PC-3 (cell line): Measurements from ENCODE around the gene UCN2.

Experiments used
- CTCF ChIP-seq: fragments of 300-600 bp; sonication (generic); conservative IDR thresholded peaks from 2 replicates; pipeline ENCODE4 v1.5.1; 2017; ENCODE audit warnings: antibody characterized with exemption, low read depth, mild to moderate bottlenecking, low read length
- EZH2 ChIP-seq: fragments of 300-600 bp; sonication (generic); IDR thresholded peaks from one replicate; pipeline ENCODE4 v1.6.1; 2017; ENCODE audit warnings: antibody characterized with exemption, mild to moderate bottlenecking, low read length; ENCODE audit not compliant: unreplicated experiment

GRCh38 chr3:48555949-48556795, 7.4 kb downstream of the UCN2 start:
- TF ChIP-seq CTCF (no peak), EZH2 (no peak)
